B cell (primary cell): Measurements from ENCODE around the gene GABRB2. TPM values are rescaled to one million over a fixed set of nuclear protein-coding genes. Genes with fewer than 3 reads are reported as not detected.

Experiments
- ATAC-seq: fragments of 200-7000 bp; cut with Tn5 transposase; one replicate; pipeline ENCODE4 v1.10.0; 2021; ENCODE audit warnings: low read depth, mild to moderate bottlenecking, moderate number of reproducible peaks, moderate library complexity
- CTCF ChIA-PET: fragments of 350-600 bp; sonication (Branson Sonifier 250); formaldehyde crosslinking; loops from one replicate; lab custom pipeline; 2021; ENCODE audit warnings: antibody characterized with exemption, inconsistent platforms; lab: Charles Lee
- POLR2A ChIA-PET: fragments of 350-600 bp; sonication (Branson Sonifier 250); formaldehyde crosslinking; loops from one replicate; lab custom pipeline; 2021; ENCODE audit warnings: antibody characterized with exemption; lab: Charles Lee
- DNase-seq: peaks from one replicate; pipeline ENCODE4 v3.0.0; 2013
- H2AFZ ChIP-seq: 2 replicates; pipeline ENCODE4 v1.6.1; 2012; ENCODE audit warnings: mild to moderate bottlenecking, low read depth, low read length; ENCODE audit not compliant: insufficient read depth, poor library complexity, severe bottlenecking
- H3K27ac ChIP-seq, 2 donors: 1 replicate in 1 of 2; 2 replicates in 1 of 2; pipeline ENCODE4 v1.5.1; 2012 to 2013; ENCODE audit warnings: low read length in 2 of 2, mild to moderate bottlenecking in 2 of 2, moderate library complexity in 1 of 2
- H3K27me3 ChIP-seq, 4 experiments: fragments of 200-600 bp in 1 of 4; sonication (generic) in 1 of 4; replicated peaks in 1 of 4; 1 replicate in 2 of 4; 2 replicates in 2 of 4; pipeline versions ENCODE4 v1.6.1 to v1.7.0; 2013 to 2016; ENCODE audit warnings: low read length in 3 of 4, mild to moderate bottlenecking in 2 of 4, mixed read lengths in 1 of 4, moderate library complexity in 1 of 4; ENCODE audit not compliant: insufficient read depth in 4 of 4, control insufficient read depth in 3 of 4; ENCODE audit errors: control extremely low read depth in 1 of 4
- H3K36me3 ChIP-seq, 2 experiments: replicated peaks in 1 of 2; 1 replicate in 1 of 2; 2 replicates in 1 of 2; pipeline versions ENCODE4 v1.6.1 to v1.7.1; 2013; ENCODE audit warnings: low read length in 1 of 2; ENCODE audit not compliant: insufficient read depth in 2 of 2, control insufficient read depth in 1 of 2; ENCODE audit errors: control extremely low read depth in 1 of 2, extremely low read depth in 1 of 2
- H3K4me1 ChIP-seq, 2 donors: fragments of 200-600 bp in 1 of 2; sonication (generic) in 1 of 2; 1 replicate in 1 of 2; 2 replicates in 1 of 2; pipeline versions ENCODE4 v1.5.1 to v1.6.1; 2013 to 2017; ENCODE audit warnings: low read length in 2 of 2; ENCODE audit not compliant: control insufficient read depth in 2 of 2, insufficient read depth in 2 of 2
- H3K4me2 ChIP-seq: replicated peaks from 2 replicates; pipeline ENCODE3; 2012; ENCODE audit warnings: mild to moderate bottlenecking, low read depth, low read length; ENCODE audit not compliant: poor library complexity, severe bottlenecking
- H3K4me3 ChIP-seq, 5 experiments: fragments of 200-600 bp in 1 of 5; sonication (generic) in 1 of 5; 1 replicate in 3 of 5; 2 replicates in 2 of 5; pipeline versions ENCODE4 v1.5.1 to v1.7.0; 2011 to 2016; ENCODE audit warnings: low read length in 4 of 5, mild to moderate bottlenecking in 4 of 5, low read depth in 2 of 5, control low read depth in 1 of 5, moderate library complexity in 1 of 5; ENCODE audit not compliant: insufficient read depth in 1 of 5; ENCODE audit errors: control extremely low read depth in 1 of 5, extremely low read depth in 1 of 5
- H3K79me2 ChIP-seq: fragments of 200-600 bp; sonication (generic); one replicate; pipeline ENCODE4 v1.6.0; 2016; ENCODE audit warnings: low read length; ENCODE audit not compliant: control insufficient read depth, insufficient read depth
- H3K9ac ChIP-seq: fragments of 200-600 bp; sonication (generic); 2 replicates; pipeline ENCODE4 v1.6.1; 2017; ENCODE audit warnings: mild to moderate bottlenecking, low read length, moderate library complexity
- H3K9me3 ChIP-seq, 3 donors: one replicate each; pipeline versions ENCODE4 v1.6.1 to v1.7.1; 2013; ENCODE audit warnings: low read length in 2 of 3; ENCODE audit not compliant: control insufficient read depth in 2 of 3, insufficient read depth in 1 of 3; ENCODE audit errors: control extremely low read depth in 1 of 3
- H4K20me1 ChIP-seq: 2 replicates; pipeline ENCODE4 v1.6.0; 2012; ENCODE audit warnings: mild to moderate bottlenecking, low read length; ENCODE audit not compliant: insufficient read depth, control insufficient read depth, poor library complexity, severe bottlenecking
- H3K27ac Mint-ChIP-seq: one replicate; pipeline ENCODE4 v1.8.0; 2021; ENCODE audit warnings: mixed read lengths
- H3K27me3 Mint-ChIP-seq: one replicate; pipeline ENCODE4 v1.8.0; 2021; ENCODE audit warnings: mixed read lengths
- H3K4me1 Mint-ChIP-seq: one replicate; pipeline ENCODE4 v1.8.0; 2021; ENCODE audit warnings: mixed read lengths
- H3K4me3 Mint-ChIP-seq: one replicate; pipeline ENCODE4 v1.8.0; 2021; ENCODE audit warnings: mixed read lengths
- H3K9me3 Mint-ChIP-seq: one replicate; pipeline ENCODE4 v1.8.0; 2022; ENCODE audit warnings: mixed read lengths; ENCODE audit not compliant: insufficient read depth
- CTCF ChIP-seq: fragments of 200-600 bp; IDR thresholded peaks from one replicate; pipeline ENCODE4 v1.8.0; 2022; ENCODE audit warnings: antibody characterized with exemption, mild to moderate bottlenecking
- EZH2 ChIP-seq: IDR thresholded peaks from 2 replicates; pipeline ENCODE4 v1.6.1; 2012; ENCODE audit warnings: borderline replicate concordance, low read depth, mild to moderate bottlenecking, moderate library complexity, low read length; ENCODE audit not compliant: insufficient read depth, poor library complexity, severe bottlenecking
- WGBS: methylation state at CpG from one replicate; pipeline ENCODE4 v1.1.5; 2013; ENCODE audit warnings: missing lambda C conversion rate; ENCODE audit not compliant: insufficient coverage; 5-methylcytosine and 5-hydroxymethylcytosine counted together
- intact Hi-C: fragments of 100-400 bp; cut with micrococcal nuclease; formaldehyde crosslinking; loops from one replicate; pipeline ENCODE4 v1.10.0; 2022
- polyA plus RNA-seq: library from polyadenylated mRNA; depleted of rRNA; stranded (reverse); fragments of >200 nt; gene quantifications from 2 replicates; pipeline ENCODE4 v1.2.3, GENCODE V29; 2012
- total RNA-seq, 2 donors: library from RNA; stranded (reverse); fragments of 120-200 nt in 1 of 2; gene quantifications; 1 replicate in 1 of 2; 2 replicates in 1 of 2; pipeline versions ENCODE4 v1.2.3 to v1.2.4, GENCODE V29; 2013 to 2022

GABRB2 gene
- total and polyA plus RNA-seq, 2 donors (not counting 1 experiment from before 2014, with no cell fraction given), result 0.15 to 0.16 TPM

GRCh38 chr5:161391016-161391415 is 155.5 kb downstream of the GABRB2 start:
- Mint-ChIP-seq H3K4me1 (no peaks in the 10 kb centered on the region), H3K27me3 (no peaks in the 10 kb centered on the region), H3K9me3 (no peaks in the 10 kb centered on the region), H3K4me3 (no peak overlapping the region), H3K27ac (no peak overlapping the region)
- POLR2A ChIA-PET, result no interaction called here
- DNase-seq (no peak), ATAC-seq (no peak)
- Histone ChIP-seq H3K27ac (no peak overlapping the region), H3K27me3 (no peaks in the 10 kb centered on the region), H3K36me3 (no peaks in the 10 kb centered on the region), H3K9me3 (no peaks in the 10 kb centered on the region), H4K20me1 (no peaks in the 10 kb centered on the region), H2AFZ (no peak overlapping the region), H3K4me2 (no peak overlapping the region), H3K4me1 (no peaks in the 10 kb centered on the region), H3K9ac (no peak overlapping the region), H3K79me2 (no peaks in the 10 kb centered on the region), H3K4me3 (no peak overlapping the region)
- TF ChIP-seq CTCF, result no peak
- no peak for TF ChIP-seq EZH2
- CTCF ChIA-PET, result no interaction called here
- intact Hi-C loops, result no loop called here
- no CpG with 5 or more reads among the region's 1 CpG for WGBS

GRCh38 chr5:161387121-161387520 is 159.4 kb downstream of the GABRB2 start:
- Histone ChIP-seq H3K4me2 (no peak overlapping the region), H3K79me2 (no peaks in the 10 kb centered on the region), H3K27me3 (no peaks in the 10 kb centered on the region), H3K36me3 (no peaks in the 10 kb centered on the region), H3K9me3 (no peaks in the 10 kb centered on the region), H4K20me1 (no peaks in the 10 kb centered on the region), H3K4me3 (no peak overlapping the region), H3K9ac (no peak overlapping the region), H3K4me1 (no peaks in the 10 kb centered on the region), H3K27ac (no peak overlapping the region), H2AFZ (no peak overlapping the region)
- Mint-ChIP-seq H3K4me1 (no peaks in the 10 kb centered on the region), H3K9me3 (no peaks in the 10 kb centered on the region), H3K27ac (no peak overlapping the region), H3K27me3 (no peaks in the 10 kb centered on the region), H3K4me3 (no peak overlapping the region)
- ChIA-PET CTCF (no interaction called here), POLR2A (no interaction called here)
- TF ChIP-seq EZH2 (no peak), CTCF (no peak)
- DNase-seq (no peak), ATAC-seq (no peak)
- whole genome bisulfite sequencing, result 67% methylated on average over 1 of the region's 2 CpGs
- intact Hi-C loops, result no loop called here
